Coronary artery (tissue), 2 donors: ENCODE measurements around the gene ARID3B.

Source experiments
- DNase-seq: peaks from one replicate; pipeline ENCODE4 v3.0.0-alpha.2; 2017; ENCODE audit warnings: low spot score
- H3K27ac ChIP-seq, 2 donors: fragments of 200-600 bp; sonication (generic); one replicate each; pipeline ENCODE4 v1.5.1; 2016 to 2019
- H3K4me3 ChIP-seq: fragments of 200-600 bp; sonication (generic); 2 replicates; pipeline ENCODE4 v1.5.1; 2016; ENCODE audit warnings: mild to moderate bottlenecking, moderate library complexity
- TF ChIP-seq, protein P1 (sequence below): fragments of 200-600 bp; sonication (generic); IDR thresholded peaks from one replicate; pipeline ENCODE4 v1.5.1; 2019; ENCODE audit warnings: antibody characterized with exemption

The ARID3B gene

GRCh38 chr15:74564182-74564581 is 23.2 kb downstream of the ARID3B start:
- DNase-seq, result no peak
- Histone ChIP-seq H3K27ac (no peak overlapping the region), H3K4me3 (no peak overlapping the region)
- TF ChIP-seq, protein P1, sequence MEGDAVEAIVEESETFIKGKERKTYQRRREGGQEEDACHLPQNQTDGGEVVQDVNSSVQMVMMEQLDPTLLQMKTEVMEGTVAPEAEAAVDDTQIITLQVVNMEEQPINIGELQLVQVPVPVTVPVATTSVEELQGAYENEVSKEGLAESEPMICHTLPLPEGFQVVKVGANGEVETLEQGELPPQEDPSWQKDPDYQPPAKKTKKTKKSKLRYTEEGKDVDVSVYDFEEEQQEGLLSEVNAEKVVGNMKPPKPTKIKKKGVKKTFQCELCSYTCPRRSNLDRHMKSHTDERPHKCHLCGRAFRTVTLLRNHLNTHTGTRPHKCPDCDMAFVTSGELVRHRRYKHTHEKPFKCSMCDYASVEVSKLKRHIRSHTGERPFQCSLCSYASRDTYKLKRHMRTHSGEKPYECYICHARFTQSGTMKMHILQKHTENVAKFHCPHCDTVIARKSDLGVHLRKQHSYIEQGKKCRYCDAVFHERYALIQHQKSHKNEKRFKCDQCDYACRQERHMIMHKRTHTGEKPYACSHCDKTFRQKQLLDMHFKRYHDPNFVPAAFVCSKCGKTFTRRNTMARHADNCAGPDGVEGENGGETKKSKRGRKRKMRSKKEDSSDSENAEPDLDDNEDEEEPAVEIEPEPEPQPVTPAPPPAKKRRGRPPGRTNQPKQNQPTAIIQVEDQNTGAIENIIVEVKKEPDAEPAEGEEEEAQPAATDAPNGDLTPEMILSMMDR, result no peak

- no peak overlapping the region for H3K27ac ChIP-seq
- TF ChIP-seq, protein P1, result no peak
- H3K4me3 ChIP-seq, result no peak overlapping the region
- no peak for DNase-seq
Observed at GRCh38 chr15:74565381-74566085, 24.5 kb downstream of the ARID3B start.

DNA sequence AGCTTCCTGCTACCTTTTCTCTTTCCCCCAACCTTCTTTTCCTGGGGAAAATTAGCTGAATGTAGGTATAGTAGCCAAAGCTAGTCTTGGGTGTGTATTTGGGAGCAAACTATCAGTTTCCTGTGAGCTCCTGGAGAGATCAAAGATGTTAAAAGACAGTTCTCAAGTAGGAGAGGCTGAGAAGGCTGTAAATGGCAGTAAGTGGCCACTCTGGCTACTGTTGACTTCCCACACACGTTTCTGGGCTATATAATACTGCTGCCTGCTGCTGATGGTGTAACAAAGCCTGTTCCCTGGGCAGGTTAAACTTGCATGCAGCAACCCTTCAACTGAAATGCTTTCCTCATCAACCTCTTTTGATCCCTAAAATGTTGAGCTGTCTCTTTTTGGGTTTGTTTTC is 27.6 kb downstream of the ARID3B start:
- TF ChIP-seq, protein P1, result no peak
- DNase-seq, result no peak
- H3K27ac ChIP-seq, result no peak overlapping the region
- no peak overlapping the region for H3K4me3 ChIP-seq

DNA sequence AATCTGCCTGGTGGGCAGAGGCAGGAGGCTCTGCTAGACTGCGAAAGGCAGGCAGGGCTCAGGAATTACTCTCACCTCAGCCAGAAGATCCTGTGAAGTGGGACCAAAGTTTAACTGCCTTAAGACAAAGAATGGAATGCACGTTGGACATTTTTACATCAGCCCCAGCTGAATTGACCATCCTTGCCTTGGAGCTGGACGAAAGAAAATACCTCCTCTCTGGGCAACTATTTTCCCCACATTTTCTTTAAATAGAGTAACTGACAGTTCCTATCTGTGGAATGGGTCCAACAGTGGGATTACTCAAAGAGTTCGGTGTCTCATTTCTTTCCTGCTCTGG is 28.7 kb downstream of the ARID3B start:
- TF ChIP-seq, protein P1, result no peak
- H3K27ac ChIP-seq, result peak overlapping the region in 1 of 2 donors; percentile 78
- no peak for DNase-seq
- H3K4me3 ChIP-seq, result no peak overlapping the region

GRCh38 chr15:74571191-74571590 is 30.2 kb downstream of the ARID3B start:
- TF ChIP-seq, protein P1, result no peak

GRCh38 chr15:74573987-74574386 is 33.0 kb downstream of the ARID3B start:
- H3K27ac ChIP-seq, result no peak overlapping the region
- no peak overlapping the region for H3K4me3 ChIP-seq
- TF ChIP-seq, protein P1, result no peak
- no peak for DNase-seq

More at GRCh38 chr15:74571191-74571590, 30.2 kb downstream of the ARID3B start:
- no peak overlapping the region for H3K27ac ChIP-seq
- no peak overlapping the region for H3K4me3 ChIP-seq
- DNase-seq, result no peak

DNA sequence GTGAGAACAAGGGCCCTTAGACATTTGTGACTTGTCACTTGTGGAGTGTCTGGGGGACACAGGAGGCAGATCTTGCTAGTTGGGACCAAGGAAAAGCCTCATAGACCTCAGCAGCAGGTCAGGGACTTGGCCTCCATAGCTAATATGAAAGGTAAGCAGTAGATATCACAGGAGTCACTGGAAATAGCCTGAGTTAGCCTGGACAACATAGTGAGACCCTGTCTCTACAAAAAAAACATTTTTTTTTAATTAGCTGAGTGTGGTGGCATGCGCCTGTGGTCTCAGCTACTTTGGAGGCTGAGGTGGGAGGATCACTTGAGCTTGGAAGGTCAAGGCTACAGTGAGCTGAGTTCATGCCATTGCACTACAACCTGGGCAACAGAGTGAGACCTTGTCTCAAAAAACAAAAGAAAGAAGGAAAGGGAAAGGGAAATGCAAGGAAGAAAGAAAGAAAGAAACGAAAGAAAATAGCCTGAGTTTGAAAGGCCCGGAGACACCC is 37.5 kb downstream of the ARID3B start:
- TF ChIP-seq, protein P1, result no peak
- Histone ChIP-seq H3K27ac (no peak overlapping the region), H3K4me3 (no peak overlapping the region)
- no peak for DNase-seq
